GM23248 (cell line): ENCODE results near the gene FAM9B.

Experiments
- EZH2 ChIP-seq: fragments of 200-600 bp; sonication (generic); IDR thresholded peaks from 2 replicates; pipeline ENCODE4 v1.6.1; 2018; ENCODE audit warnings: antibody characterized with exemption, mild to moderate bottlenecking; ENCODE audit not compliant: insufficient read depth, poor library complexity, severe bottlenecking
- EZH2phosphoT487 ChIP-seq: fragments of 200-600 bp; sonication (generic); IDR thresholded peaks from 2 replicates; pipeline ENCODE4 v1.6.1; 2018; ENCODE audit warnings: antibody characterized with exemption, moderate library complexity, mild to moderate bottlenecking, low read depth; ENCODE audit not compliant: insufficient read depth

DNA sequence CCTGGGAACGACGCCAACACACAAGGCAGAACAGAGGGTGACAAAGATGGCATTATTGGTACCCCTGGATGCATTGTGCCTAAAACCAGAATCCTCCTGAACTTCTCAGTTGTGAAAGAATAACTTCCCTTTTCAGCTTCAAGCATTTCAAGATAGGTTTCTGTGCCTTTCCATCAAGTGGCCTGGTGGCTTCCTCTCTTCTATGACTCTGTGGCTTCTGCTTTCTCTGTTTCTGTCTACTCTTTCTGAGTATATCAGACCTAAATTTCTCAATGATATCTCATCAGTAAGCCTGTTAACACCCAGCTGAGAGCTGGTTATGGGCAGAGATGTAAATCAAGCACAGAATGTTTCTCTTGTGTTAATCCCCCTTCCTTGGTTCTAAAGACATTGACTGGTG lies 21.4 kb upstream of the FAM9B start:
- TF ChIP-seq EZH2phosphoT487 (no peak), EZH2 (no peak)
